HepG2 (cell line): ENCODE results near the gene OBI1. TPM values are rescaled to one million over a fixed set of nuclear protein-coding genes. Genes with fewer than 3 reads are reported as not detected.
A peak's percentile ranks its signal among the peaks of the same experiment; 100 is the strongest.

Experiments used
- ATAC-seq: fragments of 200-7000 bp; cut with Tn5 transposase; 3 replicates; pipeline ENCODE4 v1.9.1; 2020; ENCODE audit warnings: mild to moderate bottlenecking, moderate library complexity
- BruUV-seq: library from RNA; stranded (reverse); fragments of 400-500 nt; replicated peaks from 2 replicates; lab custom pipeline; 2021; lab: Mats Ljungman, UMichigan
- CTCF ChIA-PET: fragments of 300-600 bp; formaldehyde crosslinking; extraction: SDS; loops from one replicate; lab custom pipeline; 2021; ENCODE audit warnings: low total read pairs, inconsistent platforms, low intra/inter-chr PET ratio; lab: Yijun Ruan, JAX
- POLR2A ChIA-PET: fragments of 350-600 bp; sonication (Branson Sonifier 250); formaldehyde crosslinking; loops from one replicate; lab custom pipeline; 2020; ENCODE audit warnings: antibody characterized with exemption, inconsistent platforms; lab: Yijun Ruan, JAX
- DNase-seq: peaks from one replicate; pipeline ENCODE4 v3.0.0-alpha.2; 2015; ENCODE audit warnings: low spot score
- FAIRE-seq: peaks from 3 replicates; lab custom pipeline; 2011; peaks lifted over from hg19 to GRCh38; lab: Jason Lieb, UNC
- H2AFZ ChIP-seq: one replicate; pipeline ENCODE4 v1.6.1; 2011; ENCODE audit warnings: low read length, inconsistent platforms
- H3K27ac ChIP-seq: fragments of 300-600 bp; 3 replicates; pipeline ENCODE4 v1.8.0; 2011; ENCODE audit warnings: mixed run types, mild to moderate bottlenecking, mixed read lengths, low read length, inconsistent platforms; ENCODE audit not compliant: insufficient read depth; ENCODE audit errors: extremely low read length
- H3K27me3 ChIP-seq, 2 experiments: fragments of 200-600 bp in 1 of 2; 2 replicates in 1 of 2; 3 replicates in 1 of 2; pipeline versions ENCODE4 v1.6.0 to v1.8.0; 2011; ENCODE audit warnings: low read length in 2 of 2, mild to moderate bottlenecking in 2 of 2, moderate library complexity in 2 of 2, inconsistent platforms in 1 of 2; ENCODE audit not compliant: insufficient read depth in 2 of 2, control insufficient read depth in 1 of 2
- H3K36me3 ChIP-seq, 2 experiments: fragments of 200-600 bp in 1 of 2; replicated peaks in 1 of 2; 2 replicates in 1 of 2; 3 replicates in 1 of 2; pipeline versions ENCODE4 v1.5.1 to v1.8.0; 2011; ENCODE audit warnings: low read length in 2 of 2, inconsistent platforms in 1 of 2; ENCODE audit not compliant: insufficient read depth in 2 of 2, control insufficient read depth in 1 of 2
- H3K4me1 ChIP-seq: 2 replicates; pipeline ENCODE4 v1.5.1; 2012; ENCODE audit warnings: low read length, inconsistent platforms; ENCODE audit not compliant: insufficient read depth
- H3K4me2 ChIP-seq: 2 replicates; pipeline ENCODE4 v1.6.0; 2011; ENCODE audit warnings: low read depth, low read length, inconsistent platforms
- H3K4me3 ChIP-seq, 3 experiments: fragments of 200-600 bp in 1 of 3; sonication (generic), shearing (Covaris generic) in 1 of 3; replicated peaks in 1 of 3; 2 replicates each; pipeline ENCODE4 v1.5.1; 2011 to 2016; ENCODE audit warnings: low read length in 3 of 3, inconsistent platforms in 2 of 3, low read depth in 2 of 3, mild to moderate bottlenecking in 2 of 3, control low read depth in 1 of 3, mixed read lengths in 1 of 3; ENCODE audit not compliant: insufficient read depth in 1 of 3
- H3K79me2 ChIP-seq: one replicate; pipeline ENCODE4 v1.6.1; 2011; ENCODE audit warnings: low read length, inconsistent platforms; ENCODE audit not compliant: insufficient read depth
- H3K9ac ChIP-seq: 2 replicates; pipeline ENCODE4 v1.6.0; 2011; ENCODE audit warnings: mild to moderate bottlenecking, low read depth, low read length, inconsistent platforms; ENCODE audit not compliant: insufficient read depth
- H3K9me3 ChIP-seq: 2 replicates; pipeline ENCODE4 v1.5.1; 2012; ENCODE audit warnings: mild to moderate bottlenecking, low read length
- H4K20me1 ChIP-seq: 2 replicates; pipeline ENCODE4 v1.6.0; 2011; ENCODE audit warnings: inconsistent platforms, mild to moderate bottlenecking, low read length, moderate library complexity; ENCODE audit not compliant: insufficient read depth
- SAP130 ChIP-seq: IDR thresholded peaks from 2 replicates; pipeline ENCODE4 v1.6.1; 2016; ENCODE audit warnings: low read depth
- WGBS: methylation state at CpG from one replicate; pipeline ENCODE4 v1.1.6; 2017; ENCODE audit warnings: low lambda C conversion rate; 5-methylcytosine and 5-hydroxymethylcytosine counted together
- in situ Hi-C: cut with HindIII; loops from 2 replicates; pipeline ENCODE4 v1.10.0; 2017; ENCODE audit warnings: low pct_unique_long_range_greater_than_20kb; ENCODE audit not compliant: extremely low pct_ligation_motif_present
- intact Hi-C: fragments of 100-400 bp; cut with micrococcal nuclease; formaldehyde crosslinking; loops from one replicate; pipeline ENCODE4 v1.10.0; 2022; ENCODE audit not compliant: unreplicated experiment
- polyA plus RNA-seq, 8 experiments: library from polyadenylated mRNA; depleted of rRNA in 3 of 8; stranded (reverse) in 7 of 8; unstranded in 1 of 8; fragments of >200 nt; fragmentation: Illumina TruSeq in 4 of 8; extraction: Trizol in 4 of 8; gene quantifications; 2 replicates each; pipeline versions ENCODE4 v1.2.1 to v1.2.3, GENCODE V29; 2011 to 2016; ENCODE audit warnings: low read depth in 4 of 8, missing spikeins in 1 of 8, mixed read lengths in 1 of 8; ENCODE audit not compliant: insufficient read depth in 1 of 8
- total RNA-seq, 5 experiments: library from RNA; depleted of rRNA; stranded (reverse); fragments of >200 nt; fragmentation: Illumina TruSeq; extraction: Trizol; gene quantifications; 2 replicates each; pipeline ENCODE4 v1.2.3, GENCODE V29; 2016; ENCODE audit warnings: low read depth in 1 of 5
- TF ChIP-seq, protein P1 (sequence below): sonication (generic); formaldehyde crosslinking; IDR thresholded peaks from 2 replicates; pipeline ENCODE4 v1.4.0; 2020; ENCODE audit warnings: missing genetic modification reagents

OBI1 gene
- total and polyA plus RNA-seq, 2 of the 13 experiments (the other 11 are each of a cell fraction or from before 2014, with no cell fraction given) = 7.8 to 23.5 TPM

DNA sequence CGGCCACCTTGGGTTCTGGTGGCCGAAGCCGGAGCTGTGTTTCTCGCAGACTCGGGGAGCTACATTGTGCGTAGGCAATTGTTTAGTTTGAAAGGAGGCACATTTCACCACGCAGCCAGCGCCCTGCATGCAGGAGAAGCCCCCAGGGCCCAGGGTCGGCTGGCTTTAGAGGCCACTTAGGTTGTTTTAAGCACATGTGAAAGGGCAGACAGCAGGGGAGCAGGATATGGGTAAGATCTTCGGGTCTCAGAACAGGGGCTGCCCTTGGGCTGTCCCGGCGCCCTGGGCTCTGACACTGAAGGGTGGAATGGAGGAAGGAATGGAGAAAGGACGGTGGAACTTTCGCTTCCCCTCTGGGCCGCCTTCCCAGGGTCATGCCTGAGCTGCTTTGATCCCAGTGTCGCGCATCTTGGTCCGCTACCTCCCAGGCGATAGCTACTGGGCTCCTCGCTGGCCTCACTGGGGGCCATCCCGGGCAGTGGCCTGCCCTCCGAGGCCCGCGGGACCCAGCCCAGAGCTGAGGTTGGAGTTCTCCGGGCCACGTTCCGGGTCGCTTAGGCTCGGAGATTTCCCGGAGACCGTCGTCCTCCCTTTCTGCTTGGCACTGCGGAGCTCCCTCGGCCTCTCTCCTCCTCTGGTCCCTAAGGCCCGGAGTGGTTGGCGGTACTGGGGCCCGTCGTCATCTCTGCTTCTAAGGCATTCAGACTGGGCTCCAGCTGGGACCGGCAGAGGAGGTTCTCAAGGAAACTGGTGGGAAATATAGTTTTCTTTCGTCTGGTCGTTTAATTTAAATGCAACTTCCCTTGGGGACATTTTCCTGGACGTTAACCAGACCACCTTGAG lies 51.3 kb downstream of the OBI1 start:
- H4K20me1 ChIP-seq = no peaks in the 10 kb centered on the region; the same call in 1 of the 2 replicates
- no peak overlapping the region for H3K9ac ChIP-seq
- ATAC-seq (no peak), FAIRE-seq (no peak), DNase-seq (no peak)
- H2AFZ ChIP-seq = no peak overlapping the region
- WGBS = 58% methylated on average over 17 of the region's 42 CpGs
- no TSS peak for BruUV-seq
- H3K4me3 ChIP-seq = no peak overlapping the region; a peak in 1 of 6 replicates
- in situ Hi-C loops (no loop called here), intact Hi-C loops (loop anchor here (2.0 kb wide), 1 partner anchor 39 kb away; no protein-coding TSS in a partner anchor)
- H3K9me3 ChIP-seq = no peaks in the 10 kb centered on the region
- ChIA-PET POLR2A (no interaction called here), CTCF (no interaction called here)
- peaks cover 42% of the 10 kb centered on the region for H3K4me1 ChIP-seq
- no peak for TF ChIP-seq SAP130 (CRISPR knock-in tag)
- TF ChIP-seq, protein P1, sequence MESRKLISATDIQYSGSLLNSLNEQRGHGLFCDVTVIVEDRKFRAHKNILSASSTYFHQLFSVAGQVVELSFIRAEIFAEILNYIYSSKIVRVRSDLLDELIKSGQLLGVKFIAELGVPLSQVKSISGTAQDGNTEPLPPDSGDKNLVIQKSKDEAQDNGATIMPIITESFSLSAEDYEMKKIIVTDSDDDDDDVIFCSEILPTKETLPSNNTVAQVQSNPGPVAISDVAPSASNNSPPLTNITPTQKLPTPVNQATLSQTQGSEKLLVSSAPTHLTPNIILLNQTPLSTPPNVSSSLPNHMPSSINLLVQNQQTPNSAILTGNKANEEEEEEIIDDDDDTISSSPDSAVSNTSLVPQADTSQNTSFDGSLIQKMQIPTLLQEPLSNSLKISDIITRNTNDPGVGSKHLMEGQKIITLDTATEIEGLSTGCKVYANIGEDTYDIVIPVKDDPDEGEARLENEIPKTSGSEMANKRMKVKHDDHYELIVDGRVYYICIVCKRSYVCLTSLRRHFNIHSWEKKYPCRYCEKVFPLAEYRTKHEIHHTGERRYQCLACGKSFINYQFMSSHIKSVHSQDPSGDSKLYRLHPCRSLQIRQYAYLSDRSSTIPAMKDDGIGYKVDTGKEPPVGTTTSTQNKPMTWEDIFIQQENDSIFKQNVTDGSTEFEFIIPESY (CRISPR knock-in tag) = peak; percentile 30; the same call in 1 of the 2 replicates
- peak overlapping the region; percentile 26; the same call in 1 of the 2 replicates for H3K4me2 ChIP-seq
- H3K79me2 ChIP-seq = no peaks in the 10 kb centered on the region
- no peaks in the 10 kb centered on the region for H3K36me3 ChIP-seq
- no peak overlapping the region for H3K27ac ChIP-seq
- peaks cover 3 to 73% of the 10 kb centered on the region in 2 experiments for H3K27me3 ChIP-seq
